Raji (cell line): ENCODE measurements around the gene TMEM163.

Experiments used
- POLR2A ChIP-seq: IDR thresholded peaks from 2 replicates; pipeline ENCODE4 v1.6.1; 2011; ENCODE audit warnings: low read depth, low read length, control low read depth; ENCODE audit not compliant: insufficient read depth

The TMEM163 gene

DNA sequence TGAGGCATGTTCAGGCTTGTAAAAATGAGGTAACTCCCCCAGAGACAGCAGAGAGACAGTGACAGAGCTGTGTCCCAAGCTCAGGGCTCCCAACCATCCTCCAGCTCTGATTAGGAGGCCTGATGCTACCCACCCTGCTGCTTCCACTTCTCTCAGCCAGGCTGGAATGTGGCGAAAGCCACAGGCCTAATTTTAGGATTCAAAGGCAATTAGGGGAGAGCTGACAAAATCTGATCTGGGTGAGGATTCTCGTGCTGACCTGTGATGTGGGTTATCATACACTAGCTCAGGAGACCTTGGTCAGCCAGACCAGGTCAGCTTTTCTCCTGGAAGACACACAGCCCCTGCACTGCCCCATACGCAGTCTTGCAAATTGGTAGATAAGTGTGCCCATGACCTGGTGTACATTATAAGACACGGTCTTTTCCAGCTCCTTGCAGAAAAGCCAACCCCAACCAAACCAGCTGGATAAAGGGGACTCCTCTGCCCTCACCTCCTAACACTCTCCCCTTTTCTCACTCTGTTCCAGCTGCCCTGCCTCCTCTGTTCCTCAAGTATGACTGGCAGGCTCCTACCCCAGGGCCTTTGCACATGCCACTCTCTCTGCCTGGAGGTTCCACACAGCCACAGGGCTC lies 239.0 kb downstream of the TMEM163 start:
- no peak for TF ChIP-seq POLR2A

DNA sequence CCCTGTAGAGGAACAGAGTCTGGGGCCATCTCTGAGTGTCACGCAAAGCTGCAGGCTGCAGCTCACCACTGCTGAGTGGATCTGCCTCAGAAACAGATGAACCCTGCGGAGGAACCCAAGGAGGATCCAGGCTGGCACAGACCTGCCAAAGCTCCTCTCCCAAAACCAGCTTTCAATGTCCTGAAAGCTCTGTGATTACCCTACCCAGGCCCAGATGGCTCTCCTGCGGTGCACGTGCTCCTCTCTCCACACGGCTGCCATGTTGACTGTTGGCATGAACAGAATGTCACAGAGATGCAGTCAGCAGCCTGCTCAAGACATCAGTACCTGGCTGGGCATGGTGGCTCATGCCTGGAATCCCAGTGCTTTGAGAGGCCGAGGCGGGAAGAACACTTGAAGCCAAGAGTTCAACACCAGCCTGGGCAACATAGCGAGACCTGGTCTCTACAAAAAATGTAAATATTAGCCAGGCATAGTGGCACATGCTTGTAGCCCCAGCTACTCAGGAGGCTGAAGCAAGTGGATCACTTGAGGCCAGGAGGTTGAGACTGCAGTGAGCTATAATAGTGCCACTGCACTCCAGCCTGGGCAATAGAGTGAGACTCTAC lies 248.1 kb downstream of the TMEM163 start:
- no peak for TF ChIP-seq POLR2A

DNA sequence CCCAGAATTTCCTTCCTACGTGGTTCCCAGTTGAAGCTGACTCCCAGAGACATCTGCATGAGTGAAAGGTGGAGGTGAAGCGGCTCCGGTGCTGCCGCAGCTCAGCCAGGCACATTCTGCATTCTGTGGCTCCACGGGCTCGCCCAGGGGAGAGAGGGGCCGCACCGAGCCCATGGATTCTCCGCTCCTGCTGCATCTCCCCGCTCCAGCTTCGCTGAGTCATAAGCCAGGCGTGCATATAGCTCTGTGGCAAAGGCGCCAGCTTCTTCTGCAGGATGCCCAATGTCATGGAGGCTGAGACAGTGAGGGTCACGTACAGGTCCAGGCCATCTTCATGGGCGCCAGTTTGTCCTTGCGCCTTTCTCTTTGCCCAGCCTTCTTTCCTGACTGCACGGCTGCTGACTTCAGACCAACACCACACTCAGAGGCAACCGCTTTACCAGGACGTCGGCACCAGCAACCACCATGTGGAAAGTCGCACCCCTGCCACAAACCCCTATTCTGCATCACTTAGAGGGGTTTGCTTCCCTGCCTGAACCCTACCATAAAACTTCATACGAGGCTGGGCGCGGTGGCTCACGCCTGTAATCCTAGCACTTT lies 249.2 kb downstream of the TMEM163 start:
- TF ChIP-seq POLR2A: no peak

DNA sequence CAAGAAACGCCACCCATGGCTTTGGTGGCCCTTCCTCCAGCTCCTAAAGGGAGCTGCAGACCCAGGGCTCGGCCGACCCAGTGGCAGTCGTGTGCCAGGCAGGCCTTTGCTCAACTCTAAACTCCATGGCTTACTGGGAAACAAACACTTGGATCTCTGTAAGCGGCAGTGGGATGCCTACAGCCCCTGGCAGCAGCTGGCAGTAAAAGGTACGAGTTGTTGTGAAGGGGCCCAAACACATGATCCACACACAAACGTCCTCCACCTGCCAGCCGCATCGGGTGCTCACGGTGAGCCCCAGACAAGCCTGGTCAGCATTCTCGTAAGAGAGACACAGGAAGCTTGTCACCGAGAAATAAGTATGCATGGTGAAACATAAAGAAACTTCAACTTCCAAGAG lies 250.0 kb downstream of the TMEM163 start:
- TF ChIP-seq POLR2A: no peak

DNA sequence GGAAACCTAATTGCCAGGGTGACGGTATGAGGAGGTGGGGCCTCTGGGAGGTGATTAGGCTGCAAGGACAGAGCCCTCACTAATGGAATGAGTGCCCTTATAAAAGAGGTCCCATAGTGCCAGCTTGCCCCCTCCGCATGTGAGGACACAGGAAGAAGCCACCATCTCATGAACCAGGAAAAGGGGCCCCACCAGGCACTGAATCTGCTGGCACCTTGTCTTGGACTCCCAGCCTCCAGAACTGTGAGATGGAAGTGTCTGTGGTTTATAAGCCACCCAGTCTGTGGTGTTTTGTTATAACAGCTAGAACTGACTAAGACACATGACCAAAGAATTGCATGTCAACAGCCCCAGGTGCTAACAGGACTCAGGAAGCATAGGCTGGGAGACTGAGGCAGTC lies 250.6 kb downstream of the TMEM163 start:
- TF ChIP-seq POLR2A: no peak

DNA sequence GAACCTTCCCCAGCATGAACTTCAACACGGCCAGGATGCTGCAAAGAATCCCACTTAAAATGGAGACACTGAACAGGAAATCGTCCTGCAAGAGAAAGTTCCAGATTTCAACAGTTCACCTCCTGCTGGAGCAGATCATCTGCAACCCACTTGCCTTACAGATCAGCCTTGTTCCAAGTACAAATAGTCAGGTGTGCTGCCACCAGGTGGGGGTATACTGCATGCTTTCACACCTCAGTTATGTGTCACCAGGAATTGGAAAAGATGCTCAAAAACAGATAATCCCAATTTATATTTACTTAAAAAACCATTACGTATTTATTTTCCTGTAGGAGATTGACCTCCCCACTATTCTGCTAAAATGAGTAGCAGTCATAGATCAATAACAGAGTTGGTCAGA lies 252.7 kb downstream of the TMEM163 start:
- TF ChIP-seq POLR2A: no peak

DNA sequence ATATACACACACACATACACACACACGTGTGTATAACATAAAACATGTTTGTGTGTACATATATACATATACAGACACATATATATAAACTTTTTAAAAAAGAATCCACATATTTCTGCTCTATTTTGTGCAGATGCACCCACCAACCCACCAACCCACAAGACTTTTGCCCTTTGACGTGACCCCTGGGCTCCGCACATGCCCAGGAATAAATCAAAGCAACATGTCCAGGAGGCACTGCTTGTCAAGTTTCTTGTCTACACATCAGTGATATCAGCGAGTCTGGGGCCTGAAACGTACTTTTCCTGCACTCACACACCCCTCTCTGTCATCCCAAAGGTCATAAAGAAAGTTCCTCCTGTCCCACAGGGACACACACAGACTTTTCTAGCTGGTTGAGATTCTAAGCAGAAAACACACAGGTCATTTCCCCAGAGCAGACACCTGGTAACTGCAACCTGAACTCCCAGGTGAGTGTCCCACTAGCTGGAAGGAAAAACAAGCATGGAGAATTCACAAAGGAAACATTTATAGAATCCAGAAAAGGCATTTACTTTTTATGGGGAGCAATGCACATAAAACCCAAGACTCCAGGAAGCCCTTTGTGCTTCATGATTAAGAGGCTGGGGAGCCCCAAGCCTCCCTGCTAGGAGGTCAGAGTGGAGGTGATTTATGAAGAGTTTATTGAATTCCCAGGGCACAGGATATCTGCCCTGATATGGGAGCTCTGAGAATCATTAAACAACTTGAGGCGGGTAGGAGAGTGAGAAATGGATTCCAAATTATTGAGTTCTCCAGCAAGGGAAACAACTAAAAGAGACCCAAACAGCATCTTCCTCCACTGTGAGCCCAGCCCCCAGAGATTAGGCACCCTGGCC lies 253.3 kb downstream of the TMEM163 start:
- TF ChIP-seq POLR2A: no peak

DNA sequence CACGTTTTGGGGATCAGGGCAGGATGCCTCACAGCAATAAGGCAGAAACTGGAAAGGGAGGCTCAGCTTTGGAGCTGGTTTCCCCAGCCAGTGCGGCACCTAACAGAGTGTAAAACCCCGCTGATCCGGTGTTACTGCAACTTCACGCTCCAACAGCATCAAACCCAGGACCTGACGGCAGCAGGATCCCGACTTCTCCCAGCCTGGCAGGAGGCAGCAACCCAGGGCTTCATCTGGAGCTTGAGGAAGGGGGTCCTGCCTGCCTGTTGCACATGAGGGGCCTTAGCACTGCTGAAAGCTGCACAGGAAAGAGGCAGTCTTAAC lies 255.1 kb downstream of the TMEM163 start:
- TF ChIP-seq POLR2A: no peak

DNA sequence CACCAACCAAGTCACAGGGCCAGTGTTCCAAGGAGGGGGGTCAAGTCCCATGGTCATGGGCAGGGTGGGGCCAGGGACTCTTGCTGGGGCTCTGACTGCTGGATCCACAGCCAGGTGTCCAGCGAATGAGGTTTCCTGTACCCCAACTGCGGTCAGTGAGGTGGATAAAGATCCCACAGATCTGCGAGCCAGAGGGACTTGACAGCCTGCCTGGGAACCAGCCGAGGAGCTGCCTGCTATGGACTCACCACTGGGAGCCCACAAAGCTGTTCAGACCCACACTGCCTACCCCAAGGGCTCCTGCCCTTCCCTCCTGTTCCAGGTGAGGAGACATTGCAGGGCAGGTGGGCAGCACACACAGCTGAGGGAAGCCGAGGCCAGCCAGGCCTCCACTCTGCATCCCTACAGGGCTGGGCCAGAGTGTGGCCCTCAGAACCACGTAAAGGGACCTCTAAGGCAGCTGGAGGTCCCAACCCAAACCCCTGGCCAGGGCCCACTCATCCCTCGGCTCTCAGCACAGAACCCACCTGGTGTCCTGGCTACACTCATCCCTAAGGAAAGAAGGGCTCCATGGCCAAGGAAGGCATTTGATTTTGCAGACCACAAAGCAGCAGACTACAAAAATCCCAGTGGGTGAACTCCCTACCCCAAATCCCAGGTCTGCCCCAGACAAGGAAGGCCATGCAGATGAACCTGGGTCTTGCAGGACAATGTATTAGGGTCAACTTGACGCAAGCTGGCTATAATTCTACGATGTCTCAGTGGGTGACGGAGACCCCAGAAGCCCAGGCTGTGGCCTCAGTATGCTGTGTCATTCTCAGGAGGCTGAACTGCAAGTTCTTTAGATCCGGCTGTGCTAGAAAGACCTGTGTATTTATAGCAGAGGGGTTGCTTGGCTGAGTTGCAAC lies 255.8 kb downstream of the TMEM163 start:
- TF ChIP-seq POLR2A: no peak

DNA sequence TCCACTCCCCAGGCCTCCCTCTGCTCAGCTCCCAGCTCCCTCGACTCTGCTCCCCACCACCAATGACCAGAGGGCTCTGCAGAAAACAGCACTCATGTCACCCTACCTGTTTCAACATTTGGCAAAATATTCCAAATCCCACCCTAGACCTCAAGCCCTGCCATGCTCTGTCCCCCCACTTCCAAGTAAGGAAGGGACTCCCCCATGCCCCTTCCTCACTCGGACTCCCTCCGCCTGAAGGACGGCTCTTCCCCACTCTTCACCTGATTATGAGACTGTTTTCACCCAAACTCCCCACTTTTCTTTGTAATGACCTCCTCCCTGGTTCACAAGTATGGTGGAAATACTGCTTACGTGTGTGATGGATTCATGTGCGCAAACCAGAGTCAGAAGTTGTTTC lies 256.5 kb downstream of the TMEM163 start:
- TF ChIP-seq POLR2A: no peak

DNA sequence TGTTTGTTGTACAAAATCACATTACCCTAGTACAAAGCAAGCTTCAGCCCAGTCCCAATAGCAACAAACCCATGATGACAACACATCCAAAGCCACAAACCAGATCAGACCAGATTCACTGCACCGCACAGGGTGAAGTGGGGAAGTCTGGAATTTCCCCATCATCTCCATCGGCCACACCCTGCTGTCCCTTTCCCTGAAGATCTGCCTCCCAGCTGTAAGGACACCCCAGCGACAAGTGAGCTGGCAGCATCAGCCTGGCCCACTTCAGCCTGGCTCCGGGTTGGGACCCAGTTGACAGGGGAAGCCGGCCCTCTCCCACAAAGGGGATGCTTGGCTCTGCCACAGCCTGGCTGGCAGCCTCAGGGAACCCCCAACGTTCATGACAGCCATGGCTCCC lies 257.3 kb downstream of the TMEM163 start:
- no peak for TF ChIP-seq POLR2A

DNA sequence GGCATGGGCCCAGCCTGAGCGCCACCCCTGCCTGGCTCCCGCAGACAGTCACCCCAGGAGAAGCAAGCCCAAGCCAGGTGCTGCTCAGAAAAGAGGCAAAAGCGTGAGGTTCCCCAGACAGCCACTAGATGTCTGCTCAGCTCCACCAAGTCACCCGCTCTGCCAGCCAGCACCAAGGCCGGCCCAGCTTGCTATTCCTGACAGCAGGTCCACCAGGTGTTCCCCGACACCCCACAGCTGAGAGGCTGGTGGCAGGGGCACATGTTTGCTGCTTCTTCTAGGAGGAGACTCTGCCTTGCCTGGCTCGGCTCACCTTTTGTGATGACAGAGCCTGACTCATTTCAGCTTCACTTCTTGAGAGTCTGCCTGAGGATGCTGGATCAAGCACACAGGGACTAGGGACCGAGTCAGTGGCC lies 258.2 kb downstream of the TMEM163 start:
- TF ChIP-seq POLR2A: no peak

DNA sequence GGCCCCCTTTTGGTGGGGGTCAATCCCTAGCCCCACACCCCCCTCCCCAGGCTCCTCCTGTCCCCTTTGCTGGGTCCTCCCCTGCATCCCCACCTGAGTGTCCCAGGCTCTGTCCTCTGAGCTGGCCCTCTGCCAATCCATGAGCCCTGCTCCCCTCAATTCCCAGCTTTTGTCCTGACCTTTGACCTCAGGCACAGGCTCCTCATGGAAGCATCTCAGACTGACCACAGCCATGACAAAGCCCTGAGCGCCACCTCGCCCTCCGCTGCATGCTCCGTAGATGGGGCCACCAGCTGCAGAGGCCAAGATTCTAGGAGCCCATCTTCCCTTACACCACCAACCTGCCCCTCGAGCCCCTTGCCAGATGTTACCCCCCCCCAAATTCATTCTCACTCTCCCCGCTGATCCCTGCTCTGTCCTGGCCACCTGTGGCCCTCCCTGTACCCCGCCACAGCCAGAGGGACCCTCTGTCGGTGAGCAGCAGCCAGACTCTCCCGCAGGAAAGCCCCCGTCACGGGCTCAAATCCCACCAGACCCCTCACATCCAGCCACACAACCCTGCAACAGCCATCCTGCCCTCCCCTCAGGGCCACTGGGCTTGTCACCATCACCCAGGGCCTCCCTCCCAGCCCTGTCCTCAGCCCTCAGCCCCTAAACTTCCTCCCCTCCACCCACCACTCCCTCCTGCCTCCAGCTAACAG lies 258.9 kb downstream of the TMEM163 start:
- no peak for TF ChIP-seq POLR2A

DNA sequence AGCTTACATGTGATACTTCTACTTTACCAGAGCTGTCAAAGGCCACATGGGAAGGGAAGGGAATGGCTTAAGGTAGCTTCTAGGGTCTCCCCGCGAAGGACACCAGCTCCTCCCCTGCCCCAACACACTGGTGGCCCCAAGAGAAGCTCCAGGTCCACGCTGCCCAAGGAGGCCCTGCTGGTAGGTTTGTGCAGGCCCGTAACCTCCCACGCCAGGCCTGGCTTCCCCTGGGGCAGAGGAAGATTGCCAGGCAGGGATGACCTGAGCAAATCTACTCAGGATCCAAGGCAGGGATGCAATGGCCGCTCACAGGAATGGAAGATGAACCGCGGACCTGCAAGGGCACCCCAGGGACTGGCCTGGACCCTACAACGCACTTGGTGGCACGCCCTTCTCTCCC lies 259.9 kb downstream of the TMEM163 start:
- TF ChIP-seq POLR2A: no peak
